Choroid plexus epithelial cell (primary cell): ENCODE data around the gene NINJ2.
A peak's percentile ranks its signal among the peaks of the same experiment; 100 is the strongest.

Source experiments
- DNase-seq: peaks from one replicate; pipeline ENCODE4 v3.0.0-alpha.2; 2010; ENCODE audit warnings: low read depth
- H3K4me3 ChIP-seq: 2 replicates; pipeline ENCODE4 v1.5.1; 2011; ENCODE audit warnings: low read depth, mild to moderate bottlenecking, control low read depth, low read length, moderate library complexity
- CTCF ChIP-seq: conservative IDR thresholded peaks from 2 replicates; pipeline ENCODE4 v1.5.1; 2011; ENCODE audit warnings: low read depth, mild to moderate bottlenecking, control low read depth, inconsistent platforms, low read length, moderate library complexity

Gene NINJ2

GRCh38 chr12:565161-565560 lies 98.1 kb downstream of the NINJ2 start:
- no peak for TF ChIP-seq CTCF
- no peak for DNase-seq
- no peak overlapping the region for H3K4me3 ChIP-seq

GRCh38 chr12:563787-564298 lies 99.4 kb downstream of the NINJ2 start:
- no peak for DNase-seq
- TF ChIP-seq CTCF = no peak
- H3K4me3 ChIP-seq = no peak overlapping the region

DNA sequence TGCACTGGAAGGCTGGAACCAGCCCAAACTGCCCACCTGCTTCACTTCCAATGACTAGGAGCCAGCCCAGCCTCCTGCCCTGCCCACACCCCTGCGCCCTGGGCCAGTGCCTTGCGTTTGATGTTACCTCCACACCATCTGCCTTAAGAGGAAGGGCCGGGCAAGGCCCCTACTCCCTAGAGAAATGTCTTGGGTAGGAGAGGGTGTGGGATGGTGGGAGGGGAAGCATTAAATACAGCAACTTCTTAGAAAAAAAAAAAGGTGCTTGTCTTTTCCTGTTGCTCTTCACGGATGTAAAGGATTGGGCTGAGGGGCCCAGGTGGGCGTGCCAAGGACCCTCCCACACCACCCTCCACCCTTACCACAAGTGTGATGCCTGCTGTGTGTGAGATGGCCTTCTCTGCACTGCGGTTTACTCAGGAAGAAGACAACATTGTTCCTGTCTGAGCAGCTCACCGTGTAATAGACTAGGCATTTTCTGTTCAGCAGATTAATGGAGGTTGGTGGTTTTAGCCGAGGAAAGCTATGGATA lies 99.9 kb downstream of the NINJ2 start:
- H3K4me3 ChIP-seq = no peak overlapping the region
- DNase-seq = peak; percentile 49
- no peak for TF ChIP-seq CTCF

GRCh38 chr12:562634-563033 lies 100.6 kb downstream of the NINJ2 start:
- DNase-seq = no peak
- no peak overlapping the region for H3K4me3 ChIP-seq
- no peak for TF ChIP-seq CTCF

DNA sequence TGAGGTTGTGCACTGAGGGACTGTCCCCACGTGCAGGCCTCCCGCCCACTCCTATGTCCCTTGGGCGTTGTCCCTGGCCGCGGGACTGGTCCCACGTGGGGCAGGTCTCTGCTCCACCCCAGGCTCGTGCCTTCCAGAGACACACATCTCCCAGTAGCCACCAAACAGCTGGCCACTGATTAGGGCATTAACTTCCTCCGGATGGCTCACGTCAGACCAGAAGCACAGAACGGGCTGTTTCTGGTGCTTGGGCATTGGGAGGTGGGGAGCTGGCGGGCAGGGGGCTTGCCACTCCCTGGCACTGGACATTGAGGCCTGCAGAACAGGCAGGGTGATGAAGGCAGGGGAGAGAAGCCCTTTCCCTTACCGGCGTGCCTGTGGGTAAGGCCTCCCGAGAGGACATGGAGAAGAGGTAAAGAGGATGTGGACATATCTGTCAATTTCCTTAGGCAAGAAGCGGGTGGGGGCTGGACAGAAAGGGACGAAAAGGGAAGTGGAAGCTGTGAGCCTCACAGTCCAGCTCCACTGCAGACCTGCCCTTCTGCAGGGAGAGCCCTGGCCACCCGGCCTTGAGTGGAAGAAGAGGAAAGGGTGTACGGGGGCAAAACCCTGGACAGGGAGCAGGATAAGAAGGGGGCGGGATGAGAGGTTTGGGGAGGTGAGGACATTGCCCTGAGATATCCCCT lies 101.2 kb downstream of the NINJ2 start:
- DNase-seq = no peak
- TF ChIP-seq CTCF = no peak
- H3K4me3 ChIP-seq = no peak overlapping the region

DNA sequence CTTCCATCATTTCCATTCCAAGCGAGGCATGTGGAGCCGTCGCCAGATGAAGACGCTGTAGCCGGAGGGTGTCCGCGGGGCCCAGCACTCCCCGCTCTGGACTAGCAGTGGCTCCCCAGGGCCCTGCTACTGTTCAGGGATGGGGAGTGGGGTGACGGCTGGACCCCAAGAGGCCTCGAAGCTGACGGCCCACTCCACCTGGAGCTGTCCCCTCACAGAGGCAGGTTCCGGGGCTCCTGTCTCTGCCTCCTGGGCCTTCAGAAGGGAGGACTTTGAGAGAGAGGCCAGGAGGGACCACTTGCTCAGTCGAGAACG lies 101.9 kb downstream of the NINJ2 start:
- H3K4me3 ChIP-seq = no peak overlapping the region
- no peak for DNase-seq
- TF ChIP-seq CTCF = no peak
